ENCODE data around the gene RGP1. TPM values are rescaled to one million over a fixed set of nuclear protein-coding genes. Genes with fewer than 3 reads are reported as not detected.

The RGP1 gene
- polyA plus RNA-seq, 3 donors = 2.3 to 9.0 (median 3.3) TPM

GRCh38 chr9:35759795-35760194 lies 10.7 kb downstream of the RGP1 start:
- Histone ChIP-seq H3K9ac (ENCODE audit: insufficient read depth, low read length, poor library complexity, severe bottlenecking) (no peak overlapping the region), H3K4me3 (replicated peaks in 1 of 3; ENCODE audit: low read depth in 2 of 3, low read length in 3 of 3) (no peak overlapping the region), H3K27me3 (ENCODE audit: control insufficient read depth in 2 of 2, insufficient read depth in 2 of 2, low read length in 2 of 2) (no peaks in the 10 kb centered on the region), H3K79me2 (ENCODE audit: insufficient read depth, low read length) (no peaks in the 10 kb centered on the region), H3K9me3 (replicated peaks in 1 of 2; ENCODE audit: control insufficient read depth in 1 of 2, insufficient read depth in 1 of 2, low read length in 2 of 2) (no peaks in the 10 kb centered on the region), H3K36me3 (replicated peaks in 1 of 2; ENCODE audit: control insufficient read depth in 1 of 2, insufficient read depth in 2 of 2, low read length in 2 of 2) (peaks cover 0 to 4% of the 10 kb centered on the region in 2 donors), H3K27ac (ENCODE audit: low read depth in 1 of 2, low read length in 2 of 2) (no peak overlapping the region), H4K20me1 (ENCODE audit: insufficient read depth, low read length) (no peaks in the 10 kb centered on the region), H3K4me1 (ENCODE audit: control insufficient read depth in 1 of 2, insufficient read depth in 2 of 2, low read length in 2 of 2) (peaks cover 24 to 31% of the 10 kb centered on the region in 2 donors), H2AFZ (ENCODE audit: insufficient read depth, low read depth, low read length, poor library complexity, severe bottlenecking) (no peak overlapping the region), H3K4me2 (replicated peaks; ENCODE audit: extremely low read depth, low read length, poor library complexity, severe bottlenecking) (no peak overlapping the region)
- Mint-ChIP-seq H3K9me3 (peaks cover 0 to 3% (median 3%) of the 10 kb centered on the region in 7 donors), H3K4me3 (no peak overlapping the region), H3K4me1 (peaks cover 39% of the 10 kb centered on the region), H3K27ac (no peak overlapping the region), H3K27me3 (ENCODE audit: low read depth in 3 of 3) (peaks cover 1 to 4% (median 2%) of the 10 kb centered on the region in 3 donors), H3K36me3 (peaks cover 2 to 10% of the 10 kb centered on the region in 2 donors)
- no peak for DNase-seq
- 100% methylated on average over 3 of the region's 4 CpGs for WGBS (ENCODE audit: insufficient coverage)
- TF ChIP-seq CTCF (IDR thresholded peaks at IDR 0.05) = no peak
- intact Hi-C loops (cut with micrococcal nuclease) = no loop called here

GRCh38 chr9:35760651-35761050 lies 11.6 kb downstream of the RGP1 start:
- H3K4me1 ChIP-seq (ENCODE audit: control insufficient read depth in 1 of 2, insufficient read depth in 2 of 2, low read length in 2 of 2) = peaks cover 24 to 31% of the 10 kb centered on the region in 2 donors
- H4K20me1 ChIP-seq (ENCODE audit: insufficient read depth, low read length) = no peaks in the 10 kb centered on the region
- Mint-ChIP-seq H3K4me3 (no peak overlapping the region), H3K4me1 (peaks cover 39% of the 10 kb centered on the region), H3K36me3 (peaks cover 0 to 3% of the 10 kb centered on the region in 2 donors), H3K27ac (peak overlapping the region in 2 of 7 donors; percentile 8 to 15), H3K9me3 (peaks cover 0 to 3% (median 3%) of the 10 kb centered on the region in 7 donors), H3K27me3 (ENCODE audit: low read depth in 3 of 3) (peaks cover 1 to 4% (median 2%) of the 10 kb centered on the region in 3 donors)
- no peak overlapping the region for H3K27ac ChIP-seq (ENCODE audit: low read depth in 1 of 2, low read length in 2 of 2)
- DNase-seq = peak in 1 of 3 donors; percentile 23
- H3K27me3 ChIP-seq (ENCODE audit: control insufficient read depth in 2 of 2, insufficient read depth in 2 of 2, low read length in 2 of 2) = no peaks in the 10 kb centered on the region
- no peak overlapping the region for H2AFZ ChIP-seq (ENCODE audit: insufficient read depth, low read depth, low read length, poor library complexity, severe bottlenecking)
- no peak overlapping the region for H3K4me3 ChIP-seq (replicated peaks in 1 of 3; ENCODE audit: low read depth in 2 of 3, low read length in 3 of 3)
- no peak overlapping the region for H3K9ac ChIP-seq (ENCODE audit: insufficient read depth, low read length, poor library complexity, severe bottlenecking)
- no peak for TF ChIP-seq CTCF (IDR thresholded peaks at IDR 0.05)
- WGBS (ENCODE audit: insufficient coverage) = 15% methylated on average over 2 of the region's 2 CpGs
- H3K9me3 ChIP-seq (replicated peaks in 1 of 2; ENCODE audit: control insufficient read depth in 1 of 2, insufficient read depth in 1 of 2, low read length in 2 of 2) = no peaks in the 10 kb centered on the region
- H3K36me3 ChIP-seq (replicated peaks in 1 of 2; ENCODE audit: control insufficient read depth in 1 of 2, insufficient read depth in 2 of 2, low read length in 2 of 2) = no peaks in the 10 kb centered on the region
- no peaks in the 10 kb centered on the region for H3K79me2 ChIP-seq (ENCODE audit: insufficient read depth, low read length)
- intact Hi-C loops (cut with micrococcal nuclease) = no loop called here
- H3K4me2 ChIP-seq (replicated peaks; ENCODE audit: extremely low read depth, low read length, poor library complexity, severe bottlenecking) = no peak overlapping the region

Measured in CD14-positive monocyte (primary cell).